Astrocyte (in vitro differentiated cells and primary cell): Measurements from ENCODE around the gene CTNNBIP1.

Source experiments
- CTCF ChIP-seq: IDR thresholded peaks from 2 replicates; pipeline ENCODE4 v1.5.1; 2011; ENCODE audit warnings: low read depth, mild to moderate bottlenecking, inconsistent platforms, low read length, moderate library complexity; ENCODE audit not compliant: insufficient read depth
- EZH2 ChIP-seq: IDR thresholded peaks from 2 replicates; pipeline ENCODE4 v1.6.1; 2012; ENCODE audit warnings: mild to moderate bottlenecking, low read length, inconsistent platforms; ENCODE audit not compliant: insufficient read depth

GRCh38 chr1:9870572-9870971, 39.5 kb downstream of the CTNNBIP1 start:
- TF ChIP-seq CTCF: no peak
- no peak for TF ChIP-seq EZH2
